ENCODE results near the gene GNB5. TPM values are rescaled to one million over a fixed set of nuclear protein-coding genes. Genes with fewer than 3 reads are reported as not detected.
A peak's percentile ranks its signal among the peaks of the same experiment; 100 is the strongest.

Gene GNB5
- total RNA-seq, 2 donors from 2014 or later: 19.1 to 20.7 TPM

DNA sequence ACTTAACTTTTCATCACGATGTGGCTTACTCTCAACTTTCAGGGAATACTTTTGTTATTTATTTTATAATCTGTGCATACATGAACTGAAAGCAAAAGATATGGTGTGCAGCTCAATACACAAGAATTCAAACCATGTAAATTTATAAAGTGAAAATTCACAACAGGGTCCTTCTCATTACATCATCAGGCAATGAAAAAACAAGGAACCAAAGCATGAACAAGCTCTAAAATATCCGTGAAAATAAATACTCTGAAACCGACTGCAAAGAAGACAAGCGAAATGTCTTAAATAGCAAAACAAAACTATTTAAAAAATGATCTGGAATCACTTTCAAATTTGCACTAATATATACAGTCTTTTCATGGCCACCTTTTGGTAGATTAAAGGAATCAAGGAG, 28.9 kb downstream of the GNB5 start:
- DNase-seq: no peak
- WGBS, 2 experiments (ENCODE audit: insufficient coverage in 1 of 2, insufficient read length in 1 of 2): 94 to 100% methylated on average over 3 of the region's 4 CpGs
- Histone ChIP-seq H3K27ac (ENCODE audit: low read depth, low read length) (no peak overlapping the region), H3K27me3 (ENCODE audit: control insufficient read depth, insufficient read depth, low read length, poor library complexity, severe bottlenecking) (no peaks in the 10 kb centered on the region), H3K36me3 (ENCODE audit: control insufficient read depth, insufficient read depth, low read length) (no peaks in the 10 kb centered on the region), H3K4me1 (ENCODE audit: control insufficient read depth, insufficient read depth, low read length) (no peaks in the 10 kb centered on the region), H3K9ac (ENCODE audit: extremely low read depth, low read length, poor library complexity, severe bottlenecking) (no peak overlapping the region), H3K4me3 (ENCODE audit: low read length) (no peak overlapping the region), H3K9me3 (ENCODE audit: control insufficient read depth, low read length) (no peaks in the 10 kb centered on the region)
- TF ChIP-seq, protein P1, sequence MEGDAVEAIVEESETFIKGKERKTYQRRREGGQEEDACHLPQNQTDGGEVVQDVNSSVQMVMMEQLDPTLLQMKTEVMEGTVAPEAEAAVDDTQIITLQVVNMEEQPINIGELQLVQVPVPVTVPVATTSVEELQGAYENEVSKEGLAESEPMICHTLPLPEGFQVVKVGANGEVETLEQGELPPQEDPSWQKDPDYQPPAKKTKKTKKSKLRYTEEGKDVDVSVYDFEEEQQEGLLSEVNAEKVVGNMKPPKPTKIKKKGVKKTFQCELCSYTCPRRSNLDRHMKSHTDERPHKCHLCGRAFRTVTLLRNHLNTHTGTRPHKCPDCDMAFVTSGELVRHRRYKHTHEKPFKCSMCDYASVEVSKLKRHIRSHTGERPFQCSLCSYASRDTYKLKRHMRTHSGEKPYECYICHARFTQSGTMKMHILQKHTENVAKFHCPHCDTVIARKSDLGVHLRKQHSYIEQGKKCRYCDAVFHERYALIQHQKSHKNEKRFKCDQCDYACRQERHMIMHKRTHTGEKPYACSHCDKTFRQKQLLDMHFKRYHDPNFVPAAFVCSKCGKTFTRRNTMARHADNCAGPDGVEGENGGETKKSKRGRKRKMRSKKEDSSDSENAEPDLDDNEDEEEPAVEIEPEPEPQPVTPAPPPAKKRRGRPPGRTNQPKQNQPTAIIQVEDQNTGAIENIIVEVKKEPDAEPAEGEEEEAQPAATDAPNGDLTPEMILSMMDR (conservative IDR thresholded peaks at IDR 0.05): no peak
- H3K4me3 Mint-ChIP-seq: no peak overlapping the region
- H3K9me3 Mint-ChIP-seq: no peaks in the 10 kb centered on the region
- H3K27ac Mint-ChIP-seq: no peak overlapping the region
- no peaks in the 10 kb centered on the region for H3K36me3 Mint-ChIP-seq (ENCODE audit: low read depth)
- no peaks in the 10 kb centered on the region for H3K27me3 Mint-ChIP-seq (ENCODE audit: insufficient read depth)
- H3K4me1 Mint-ChIP-seq: peaks cover 5% of the 10 kb centered on the region

GRCh38 chr15:52161406-52161966, 29.7 kb downstream of the GNB5 start:
- 95 to 99% methylated on average over 12 to 13 of the region's 13 CpGs for WGBS, 2 experiments (ENCODE audit: insufficient coverage in 1 of 2, insufficient read length in 1 of 2)
- Histone ChIP-seq H3K36me3 (ENCODE audit: control insufficient read depth, insufficient read depth, low read length) (no peaks in the 10 kb centered on the region), H3K27ac (ENCODE audit: low read depth, low read length) (no peak overlapping the region), H3K4me1 (ENCODE audit: control insufficient read depth, insufficient read depth, low read length) (no peaks in the 10 kb centered on the region), H3K9me3 (ENCODE audit: control insufficient read depth, low read length) (no peaks in the 10 kb centered on the region), H3K9ac (ENCODE audit: extremely low read depth, low read length, poor library complexity, severe bottlenecking) (no peak overlapping the region), H3K4me3 (ENCODE audit: low read length) (no peak overlapping the region), H3K27me3 (ENCODE audit: control insufficient read depth, insufficient read depth, low read length, poor library complexity, severe bottlenecking) (no peaks in the 10 kb centered on the region)
- peaks cover 5% of the 10 kb centered on the region for H3K4me1 Mint-ChIP-seq
- no peaks in the 10 kb centered on the region for H3K36me3 Mint-ChIP-seq (ENCODE audit: low read depth)
- H3K4me3 Mint-ChIP-seq: no peak overlapping the region
- TF ChIP-seq, protein P1 (conservative IDR thresholded peaks at IDR 0.05): no peak
- no peaks in the 10 kb centered on the region for H3K9me3 Mint-ChIP-seq
- no peak overlapping the region for H3K27ac Mint-ChIP-seq
- peak; percentile 22 for DNase-seq
- no peaks in the 10 kb centered on the region for H3K27me3 Mint-ChIP-seq (ENCODE audit: insufficient read depth)

DNA sequence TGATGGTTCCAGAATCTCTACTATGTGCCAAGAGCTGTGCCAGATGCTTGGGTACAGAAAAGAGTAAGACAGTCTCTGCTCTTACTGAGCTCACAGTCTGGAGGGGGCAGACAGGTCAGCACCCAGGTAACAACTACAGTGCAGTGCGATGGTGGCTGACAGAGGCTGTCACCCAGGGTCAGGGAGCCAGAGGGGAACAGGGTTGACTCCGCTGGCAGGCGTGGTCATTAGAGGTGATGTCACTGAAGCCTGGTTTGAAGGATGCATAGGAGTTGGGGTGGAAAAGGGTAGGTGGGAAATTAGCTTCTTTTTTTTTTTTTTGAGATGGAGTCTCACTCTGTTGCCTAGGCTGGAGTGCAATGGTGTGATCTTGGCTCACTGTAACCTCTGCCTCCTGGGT, 31.5 kb downstream of the GNB5 start:
- 88% methylated on average over 3 of the region's 3 CpGs; no CpG with 5 or more reads in 1 of the 2 experiments for WGBS, 2 experiments (ENCODE audit: insufficient coverage in 1 of 2, insufficient read length in 1 of 2)
- H3K4me1 Mint-ChIP-seq: peaks cover 1% of the 10 kb centered on the region
- no peaks in the 10 kb centered on the region for H3K36me3 Mint-ChIP-seq (ENCODE audit: low read depth)
- Histone ChIP-seq H3K4me3 (ENCODE audit: low read length) (no peak overlapping the region), H3K4me1 (ENCODE audit: control insufficient read depth, insufficient read depth, low read length) (no peaks in the 10 kb centered on the region), H3K9me3 (ENCODE audit: control insufficient read depth, low read length) (no peaks in the 10 kb centered on the region), H3K36me3 (ENCODE audit: control insufficient read depth, insufficient read depth, low read length) (no peaks in the 10 kb centered on the region), H3K27ac (ENCODE audit: low read depth, low read length) (no peak overlapping the region), H3K9ac (ENCODE audit: extremely low read depth, low read length, poor library complexity, severe bottlenecking) (no peak overlapping the region), H3K27me3 (ENCODE audit: control insufficient read depth, insufficient read depth, low read length, poor library complexity, severe bottlenecking) (no peaks in the 10 kb centered on the region)
- peak; percentile 18 for DNase-seq
- TF ChIP-seq, protein P1 (conservative IDR thresholded peaks at IDR 0.05): no peak
- H3K27ac Mint-ChIP-seq: no peak overlapping the region
- no peaks in the 10 kb centered on the region for H3K27me3 Mint-ChIP-seq (ENCODE audit: insufficient read depth)
- no peak overlapping the region for H3K4me3 Mint-ChIP-seq
- no peaks in the 10 kb centered on the region for H3K9me3 Mint-ChIP-seq
